Stimulated activated CD4-positive, alpha-beta T cell treated with anti-CD3 and anti-CD28 coated beads, Interleukin-2, amount 100 ng/mL, for 24 hours (primary cell): Measurements from ENCODE around the gene SUN2.
A peak's percentile ranks its signal among the peaks of the same experiment; 100 is the strongest.

Experiments used
- DNase-seq, 2 donors: peaks; one replicate each; pipeline ENCODE4 v3.0.0-alpha.2; 2020

SUN2 gene

GRCh38 chr22:38751422-38752346, 4.1 kb downstream of the SUN2 start:
- peak; percentile 66 to 68 for DNase-seq

- no peak for DNase-seq
These were observed 4.8 kb downstream of the SUN2 start for GRCh38 chr22:38751066-38751421.

GRCh38 chr22:38750638-38751037, 5.2 kb downstream of the SUN2 start:
- no peak for DNase-seq

GRCh38 chr22:38750104-38750503, 5.7 kb downstream of the SUN2 start:
- no peak for DNase-seq

GRCh38 chr22:38748487-38749136, 7.2 kb downstream of the SUN2 start:
- DNase-seq = no peak

- DNase-seq = no peak
These were observed 9.9 kb downstream of the SUN2 start for GRCh38 chr22:38745676-38746460.

GRCh38 chr22:38744981-38745380, 10.8 kb downstream of the SUN2 start:
- no peak for DNase-seq

- DNase-seq = no peak
These were observed 13.4 kb downstream of the SUN2 start for GRCh38 chr22:38742176-38742942.

- no peak for DNase-seq
These were observed 14.2 kb downstream of the SUN2 start for GRCh38 chr22:38741576-38741975.

GRCh38 chr22:38741166-38741565, 14.6 kb downstream of the SUN2 start:
- no peak for DNase-seq

- DNase-seq = no peak
These were observed 15.0 kb downstream of the SUN2 start for GRCh38 chr22:38740754-38741153.

- DNase-seq = no peak
These were observed 15.6 kb downstream of the SUN2 start for GRCh38 chr22:38740116-38740723.

- no peak for DNase-seq
These were observed 16.3 kb downstream of the SUN2 start for GRCh38 chr22:38739300-38740055.

- DNase-seq = no peak
These were observed 17.2 kb downstream of the SUN2 start for GRCh38 chr22:38738475-38739070.

GRCh38 chr22:38737302-38738060, 18.3 kb downstream of the SUN2 start:
- DNase-seq = no peak

GRCh38 chr22:38736257-38736570, 19.6 kb downstream of the SUN2 start:
- DNase-seq = no peak

- DNase-seq = no peak
These were observed 20.1 kb downstream of the SUN2 start for GRCh38 chr22:38735465-38736256.

- DNase-seq = no peak
These were observed 20.7 kb downstream of the SUN2 start for GRCh38 chr22:38735126-38735464.

- no peak for DNase-seq
These were observed 21.2 kb downstream of the SUN2 start for GRCh38 chr22:38734421-38735100.
